ENCODE results near the gene CAMK1D. TPM values are rescaled to one million over a fixed set of nuclear protein-coding genes. Genes with fewer than 3 reads are reported as not detected.
"Not testable (repeated sequence)": the region's sequence is repeated elsewhere in the genome, so short reads cannot be mapped to it uniquely, and the experiment has no call there.

The CAMK1D gene
- total and polyA plus RNA-seq, 2 donors (not counting 3 experiments of a cell fraction or from before 2014, with no cell fraction given) = 0.37 to 4.2 TPM

DNA sequence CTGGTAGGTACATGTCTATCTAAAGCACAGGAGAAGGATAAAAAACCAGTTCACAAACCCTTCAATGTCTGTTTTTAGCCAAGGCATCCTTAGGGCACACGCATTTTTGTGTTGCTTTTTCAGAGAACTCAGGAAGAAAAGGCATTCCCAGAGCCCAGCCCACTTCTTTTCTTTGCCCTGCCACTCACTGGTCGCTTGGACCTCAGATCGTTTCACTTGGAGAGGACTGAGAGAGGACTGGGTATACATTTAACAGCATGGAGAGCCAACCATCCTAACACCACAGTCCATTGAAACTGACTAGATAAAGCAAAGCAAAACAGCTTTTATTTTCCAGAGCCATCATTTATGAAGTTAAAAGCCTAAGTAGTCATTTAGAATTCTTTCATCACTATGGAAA lies 194.2 kb downstream of the CAMK1D start:
- dilution Hi-C loops (cut with MboI; ENCODE audit: extremely low pct_ligation_motif_present, low sequenced_read_pairs) = no loop called here

DNA sequence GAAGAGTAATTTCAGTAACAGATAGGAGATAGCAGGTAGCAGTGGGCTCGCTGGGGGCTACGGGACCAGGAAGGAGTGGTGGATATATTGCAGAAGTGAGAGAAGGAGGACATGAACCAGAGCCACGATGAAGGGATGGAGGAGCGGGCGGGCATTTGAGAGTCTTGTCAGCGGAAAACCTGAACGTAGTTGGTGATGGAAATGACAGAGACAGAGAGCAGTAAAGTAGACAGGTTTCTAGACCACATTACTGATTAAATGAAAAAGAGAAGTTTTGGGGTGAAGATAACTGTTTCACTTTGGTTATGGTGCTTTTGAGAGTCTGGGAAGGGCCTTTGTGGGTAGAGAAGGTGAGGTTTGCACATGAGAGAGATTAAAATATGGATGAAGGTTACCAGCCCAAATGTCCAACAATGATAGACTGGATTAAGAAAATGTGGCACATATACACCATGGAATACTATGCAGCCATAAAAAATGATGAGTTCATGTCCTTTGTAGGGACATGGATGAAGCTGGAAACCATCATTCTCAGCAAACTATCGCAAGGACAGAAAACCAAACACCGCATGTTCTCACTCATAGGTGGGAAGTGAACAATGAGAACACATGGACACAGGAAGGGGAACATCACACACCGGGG lies 196.9 kb downstream of the CAMK1D start:
- POLR2A ChIA-PET; H3K27me3 ChIP-seq (ENCODE audit: control insufficient read depth in 2 of 2, insufficient read depth in 2 of 2, low read length in 2 of 2); H3K79me2 ChIP-seq (ENCODE audit: control insufficient read depth, insufficient read depth, low read length); H2AFZ ChIP-seq (ENCODE audit: low read depth, low read length); FAIRE-seq; BruUV-seq (replicated peaks); H3K9me1 ChIP-seq (replicated peaks; ENCODE audit: control insufficient read depth, extremely low read depth, insufficient read depth, low read length); H3K36me3 ChIP-seq (ENCODE audit: control insufficient read depth in 2 of 2, extremely low read depth in 1 of 2, insufficient read depth in 2 of 2, low read length in 2 of 2); H3K9me3 ChIP-seq (replicated peaks; ENCODE audit: control insufficient read depth, insufficient read depth, low read length); CTCF ChIA-PET; intact Hi-C loops (cut with micrococcal nuclease); H4K20me1 ChIP-seq (replicated peaks; ENCODE audit: control insufficient read depth, extremely low read depth, insufficient read depth, low read length); dilution Hi-C loops (cut with MboI; ENCODE audit: extremely low pct_ligation_motif_present, low sequenced_read_pairs); H3K4me2 ChIP-seq (ENCODE audit: insufficient read depth, low read length); H3K4me1 ChIP-seq (ENCODE audit: control insufficient read depth, extremely low read depth, insufficient read depth, low read length); DNase-seq (ENCODE audit: low read depth, low spot score); H3K4me3 ChIP-seq (replicated peaks in 1 of 3; ENCODE audit: insufficient read depth in 1 of 3, low read depth in 1 of 3, low read length in 3 of 3); H3K27ac ChIP-seq (ENCODE audit: insufficient read depth, low read depth, low read length); H3K9ac ChIP-seq (replicated peaks; ENCODE audit: extremely low read depth, insufficient read depth, low read length): not testable (repeated sequence)

More for the DNA sequence above, 194.2 kb downstream of the CAMK1D start:
- ChIA-PET CTCF (interaction anchor here (1.1 kb wide), 1 partner anchor 113 kb away, joined by 3 read pairs; no protein-coding TSS in a partner anchor), POLR2A (no interaction called here)
- no peaks in the 10 kb centered on the region for H3K36me3 ChIP-seq (ENCODE audit: control insufficient read depth in 2 of 2, extremely low read depth in 1 of 2, insufficient read depth in 2 of 2, low read length in 2 of 2)
- FAIRE-seq (no peak), DNase-seq (ENCODE audit: low read depth, low spot score) (no peak)
- no peaks in the 10 kb centered on the region for H3K27me3 ChIP-seq (ENCODE audit: control insufficient read depth in 2 of 2, insufficient read depth in 2 of 2, low read length in 2 of 2)
- no peak overlapping the region for H3K4me2 ChIP-seq (ENCODE audit: insufficient read depth, low read length)
- no peaks in the 10 kb centered on the region for H3K79me2 ChIP-seq (ENCODE audit: control insufficient read depth, insufficient read depth, low read length)
- no peak overlapping the region for H3K4me3 ChIP-seq (replicated peaks in 1 of 3; ENCODE audit: insufficient read depth in 1 of 3, low read depth in 1 of 3, low read length in 3 of 3)
- no peak overlapping the region for H3K9ac ChIP-seq (replicated peaks; ENCODE audit: extremely low read depth, insufficient read depth, low read length)
- H3K9me3 ChIP-seq (replicated peaks; ENCODE audit: control insufficient read depth, insufficient read depth, low read length) = no peaks in the 10 kb centered on the region
- no peaks in the 10 kb centered on the region for H3K4me1 ChIP-seq (ENCODE audit: control insufficient read depth, extremely low read depth, insufficient read depth, low read length)
- BruUV-seq (replicated peaks) = no TSS peak
- H2AFZ ChIP-seq (ENCODE audit: low read depth, low read length) = no peak overlapping the region
- TF ChIP-seq, protein P1, sequence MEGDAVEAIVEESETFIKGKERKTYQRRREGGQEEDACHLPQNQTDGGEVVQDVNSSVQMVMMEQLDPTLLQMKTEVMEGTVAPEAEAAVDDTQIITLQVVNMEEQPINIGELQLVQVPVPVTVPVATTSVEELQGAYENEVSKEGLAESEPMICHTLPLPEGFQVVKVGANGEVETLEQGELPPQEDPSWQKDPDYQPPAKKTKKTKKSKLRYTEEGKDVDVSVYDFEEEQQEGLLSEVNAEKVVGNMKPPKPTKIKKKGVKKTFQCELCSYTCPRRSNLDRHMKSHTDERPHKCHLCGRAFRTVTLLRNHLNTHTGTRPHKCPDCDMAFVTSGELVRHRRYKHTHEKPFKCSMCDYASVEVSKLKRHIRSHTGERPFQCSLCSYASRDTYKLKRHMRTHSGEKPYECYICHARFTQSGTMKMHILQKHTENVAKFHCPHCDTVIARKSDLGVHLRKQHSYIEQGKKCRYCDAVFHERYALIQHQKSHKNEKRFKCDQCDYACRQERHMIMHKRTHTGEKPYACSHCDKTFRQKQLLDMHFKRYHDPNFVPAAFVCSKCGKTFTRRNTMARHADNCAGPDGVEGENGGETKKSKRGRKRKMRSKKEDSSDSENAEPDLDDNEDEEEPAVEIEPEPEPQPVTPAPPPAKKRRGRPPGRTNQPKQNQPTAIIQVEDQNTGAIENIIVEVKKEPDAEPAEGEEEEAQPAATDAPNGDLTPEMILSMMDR (IDR thresholded peaks at IDR 0.05; ENCODE audit: extremely low read depth in 1 of 2, insufficient read depth in 1 of 2, low read depth in 1 of 2, low read length in 2 of 2) = no peak
- no peak for TF ChIP-seq JUN (IDR thresholded peaks at IDR 0.05; ENCODE audit: borderline replicate concordance, insufficient read depth, insufficient read length, low read depth)
- no peak for TF ChIP-seq POLR2A (IDR thresholded peaks at IDR 0.05; ENCODE audit: low read depth, low read length)
- TF ChIP-seq EZH2 (IDR thresholded peaks at IDR 0.05; ENCODE audit: borderline replicate concordance, low read depth, low read length, severe bottlenecking) = no peak
- no peak for TF ChIP-seq FOS (IDR thresholded peaks at IDR 0.05; ENCODE audit: borderline replicate concordance, insufficient read depth, low read length)
- no peaks in the 10 kb centered on the region for H3K9me1 ChIP-seq (replicated peaks; ENCODE audit: control insufficient read depth, extremely low read depth, insufficient read depth, low read length)
- intact Hi-C loops (cut with micrococcal nuclease) = no loop called here
- no peak overlapping the region for H3K27ac ChIP-seq (ENCODE audit: insufficient read depth, low read depth, low read length)
- no peaks in the 10 kb centered on the region for H4K20me1 ChIP-seq (replicated peaks; ENCODE audit: control insufficient read depth, extremely low read depth, insufficient read depth, low read length)

All from endothelial cell of umbilical vein (primary cell).